Measurements from ENCODE around the gene NME7. TPM values are rescaled to one million over a fixed set of nuclear protein-coding genes. Genes with fewer than 3 reads are reported as not detected.
"Not testable (repeated sequence)": the region's sequence is repeated elsewhere in the genome, so short reads cannot be mapped to it uniquely, and the experiment has no call there.

Gene NME7
- total and polyA plus RNA-seq, 2 experiments from 2014 or later = 22.3 to 35.3 TPM

DNA sequence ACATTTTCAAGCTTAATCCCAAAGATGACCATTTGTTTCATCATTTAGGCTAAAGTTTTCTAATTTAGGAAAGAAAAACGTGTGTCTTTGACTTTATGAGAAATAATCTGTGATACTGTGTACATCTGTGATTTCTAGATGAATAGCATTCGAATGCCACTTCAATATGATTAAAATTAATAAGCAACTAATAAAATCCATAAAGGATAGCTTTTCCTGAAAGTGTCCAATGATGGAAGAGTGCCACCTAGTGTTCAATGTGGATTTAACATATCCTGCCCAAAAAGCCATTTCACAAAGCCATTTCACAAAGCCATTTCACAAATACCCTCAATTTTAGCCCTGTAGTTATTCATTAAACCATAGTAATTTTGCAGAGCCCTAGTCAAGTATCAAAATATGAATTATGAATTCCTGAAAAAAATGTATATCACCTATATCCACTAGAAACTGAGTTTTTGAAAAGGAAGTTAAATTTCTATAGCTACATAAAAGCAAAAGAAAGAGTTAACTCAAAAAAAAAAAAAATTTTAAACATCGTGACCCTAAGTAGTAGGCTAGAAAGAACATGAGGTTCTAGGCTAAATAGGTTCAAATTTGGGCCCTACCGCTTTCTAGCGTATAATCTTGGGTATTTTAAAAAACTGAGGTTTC lies 19.1 kb downstream of the NME7 start:
- H3K9me3 ChIP-seq (ENCODE audit: low read depth) = no peaks in the 10 kb centered on the region
- no peaks in the 10 kb centered on the region for H3K36me3 ChIP-seq (ENCODE audit: low read depth)
- H3F3A ChIP-seq (ENCODE audit: insufficient read depth) = no peaks in the 10 kb centered on the region
- no peak overlapping the region for H2AFZ ChIP-seq
- TF ChIP-seq EZH2 (IDR thresholded peaks at IDR 0.05; ENCODE audit: insufficient read depth, poor library complexity, severe bottlenecking) = no peak
- DNase-seq = peak; percentile 71
- 40 to 41% methylated on average over 5 of the region's 5 CpGs for WGBS, 2 experiments (ENCODE audit: low coverage in 1 of 2, low lambda C conversion rate in 2 of 2, missing lambda C conversion rate in 2 of 2)
- H3K4me3 ChIP-seq = no peak overlapping the region
- no peaks in the 10 kb centered on the region for H4K20me1 ChIP-seq (ENCODE audit: insufficient read depth)
- H3K4me2 ChIP-seq (ENCODE audit: unreplicated experiment) = no peak overlapping the region
- peaks cover 7% of the 10 kb centered on the region for H3K79me2 ChIP-seq (ENCODE audit: insufficient read depth)
- in situ Hi-C loops (cut with MboI) = loop anchor here (10.0 to 25.0 kb wide), 2 partner anchors 744 to 1011 kb away; no protein-coding TSS in a partner anchor
- no peak overlapping the region for H3K9ac ChIP-seq
- no peaks in the 10 kb centered on the region for H3K4me1 ChIP-seq (ENCODE audit: insufficient read depth)
- no peaks in the 10 kb centered on the region for H3K27me3 ChIP-seq (replicated peaks; ENCODE audit: insufficient read depth)
- H3K27ac ChIP-seq = no peak overlapping the region
- no peaks in the 10 kb centered on the region for H3K9me2 ChIP-seq (ENCODE audit: insufficient read depth)

- Histone ChIP-seq H3K9me2 (ENCODE audit: insufficient read depth) (no peaks in the 10 kb centered on the region), H3K9me3 (ENCODE audit: low read depth) (no peaks in the 10 kb centered on the region), H3F3A (ENCODE audit: insufficient read depth) (no peaks in the 10 kb centered on the region), H3K36me3 (ENCODE audit: low read depth) (no peaks in the 10 kb centered on the region), H3K9ac (no peak overlapping the region), H3K4me1 (ENCODE audit: insufficient read depth) (no peaks in the 10 kb centered on the region), H4K20me1 (ENCODE audit: insufficient read depth) (no peaks in the 10 kb centered on the region), H3K27ac (no peak overlapping the region), H3K27me3 (replicated peaks; ENCODE audit: insufficient read depth) (no peaks in the 10 kb centered on the region), H3K4me3 (no peak overlapping the region), H3K79me2 (ENCODE audit: insufficient read depth) (peaks cover 1% of the 10 kb centered on the region), H2AFZ (no peak overlapping the region), H3K4me2 (ENCODE audit: unreplicated experiment) (no peak overlapping the region)
- TF ChIP-seq EZH2phosphoT487 (IDR thresholded peaks at IDR 0.05; ENCODE audit: insufficient read depth, low read depth) = no peak
- in situ Hi-C loops (cut with MboI) = loop anchor here (10.0 to 25.0 kb wide), 2 partner anchors 743 to 1011 kb away; no protein-coding TSS in a partner anchor
- WGBS, 2 experiments (ENCODE audit: low coverage in 1 of 2, low lambda C conversion rate in 2 of 2, missing lambda C conversion rate in 2 of 2) = 39 to 49% methylated on average over 2 of the region's 2 CpGs
- no peak for DNase-seq
These were observed 19.8 kb downstream of the NME7 start for GRCh38 chr1:169347688-169348382.

GRCh38 chr1:169346036-169346589 lies 21.5 kb downstream of the NME7 start:
- no peaks in the 10 kb centered on the region for H3K27me3 ChIP-seq (replicated peaks; ENCODE audit: insufficient read depth)
- no peaks in the 10 kb centered on the region for H4K20me1 ChIP-seq (ENCODE audit: insufficient read depth)
- H3K9ac ChIP-seq = no peak overlapping the region
- H3K79me2 ChIP-seq (ENCODE audit: insufficient read depth) = no peaks in the 10 kb centered on the region
- H3K4me3 ChIP-seq = no peak overlapping the region
- H3K4me1 ChIP-seq (ENCODE audit: insufficient read depth) = no peaks in the 10 kb centered on the region
- no peak overlapping the region for H3K27ac ChIP-seq
- H3F3A ChIP-seq (ENCODE audit: insufficient read depth) = no peaks in the 10 kb centered on the region
- H2AFZ ChIP-seq = no peak overlapping the region
- no peaks in the 10 kb centered on the region for H3K9me3 ChIP-seq (ENCODE audit: low read depth)
- no peak overlapping the region for H3K4me2 ChIP-seq (ENCODE audit: unreplicated experiment)
- no peaks in the 10 kb centered on the region for H3K9me2 ChIP-seq (ENCODE audit: insufficient read depth)
- WGBS, 2 experiments (ENCODE audit: low coverage in 1 of 2, low lambda C conversion rate in 2 of 2, missing lambda C conversion rate in 2 of 2) = 96 to 100% methylated on average over 3 of the region's 3 CpGs
- no peak for DNase-seq
- TF ChIP-seq EZH2 (IDR thresholded peaks at IDR 0.05; ENCODE audit: insufficient read depth, poor library complexity, severe bottlenecking) (no peak), EZH2phosphoT487 (IDR thresholded peaks at IDR 0.05; ENCODE audit: insufficient read depth, low read depth) (no peak)
- no peaks in the 10 kb centered on the region for H3K36me3 ChIP-seq (ENCODE audit: low read depth)
- in situ Hi-C loops (cut with MboI) = loop anchor here (10.0 to 25.0 kb wide), 2 partner anchors 741 to 1009 kb away; no protein-coding TSS in a partner anchor

- no peak overlapping the region for H2AFZ ChIP-seq
- no peaks in the 10 kb centered on the region for H3K9me2 ChIP-seq (ENCODE audit: insufficient read depth)
- TF ChIP-seq EZH2 (IDR thresholded peaks at IDR 0.05; ENCODE audit: insufficient read depth, poor library complexity, severe bottlenecking) (no peak), EZH2phosphoT487 (IDR thresholded peaks at IDR 0.05; ENCODE audit: insufficient read depth, low read depth) (no peak)
- H3K9me3 ChIP-seq (ENCODE audit: low read depth) = no peaks in the 10 kb centered on the region
- WGBS, 2 experiments (ENCODE audit: low coverage in 1 of 2, low lambda C conversion rate in 2 of 2, missing lambda C conversion rate in 2 of 2) = 100% methylated on average over 1 of the region's 1 CpG
- H4K20me1 ChIP-seq (ENCODE audit: insufficient read depth) = no peaks in the 10 kb centered on the region
- H3F3A ChIP-seq (ENCODE audit: insufficient read depth) = no peaks in the 10 kb centered on the region
- in situ Hi-C loops (cut with MboI) = loop anchor here (10.0 to 25.0 kb wide), 2 partner anchors 741 to 1008 kb away; no protein-coding TSS in a partner anchor
- H3K4me2 ChIP-seq (ENCODE audit: unreplicated experiment) = no peak overlapping the region
- no peak for DNase-seq
- H3K36me3 ChIP-seq (ENCODE audit: low read depth) = no peaks in the 10 kb centered on the region
- H3K27me3 ChIP-seq (replicated peaks; ENCODE audit: insufficient read depth) = no peaks in the 10 kb centered on the region
- H3K79me2 ChIP-seq (ENCODE audit: insufficient read depth) = no peaks in the 10 kb centered on the region
- H3K4me1 ChIP-seq (ENCODE audit: insufficient read depth) = no peaks in the 10 kb centered on the region
- no peak overlapping the region for H3K27ac ChIP-seq
- H3K9ac ChIP-seq = no peak overlapping the region
- no peak overlapping the region for H3K4me3 ChIP-seq
These were observed 22.1 kb downstream of the NME7 start for GRCh38 chr1:169345511-169345910.

DNA sequence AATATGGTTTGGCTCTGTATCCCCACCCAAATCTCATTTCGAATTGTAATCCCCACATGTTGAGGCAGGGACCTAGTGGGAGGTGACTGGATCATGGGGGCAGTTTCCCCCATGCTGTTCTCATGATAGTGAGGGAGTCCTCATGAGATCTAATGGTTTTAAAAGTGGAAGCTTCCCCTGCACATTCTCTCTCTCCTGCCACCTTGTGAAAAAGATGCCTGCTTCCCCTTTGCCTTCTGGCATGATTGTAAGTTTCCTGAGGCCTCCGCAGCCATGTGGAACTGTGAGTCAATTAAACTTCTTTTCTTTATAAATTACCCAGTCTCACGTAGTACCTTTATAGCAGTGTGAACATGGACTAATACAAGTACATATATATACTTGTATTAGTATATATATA lies 25.5 kb downstream of the NME7 start:
- not testable (repeated sequence) for H3K27me3 ChIP-seq (replicated peaks; ENCODE audit: insufficient read depth); H4K20me1 ChIP-seq (ENCODE audit: insufficient read depth); H3K36me3 ChIP-seq (ENCODE audit: low read depth); H3K9me2 ChIP-seq (ENCODE audit: insufficient read depth); H3K79me2 ChIP-seq (ENCODE audit: insufficient read depth); H3K9me3 ChIP-seq (ENCODE audit: low read depth); H3K27ac ChIP-seq; H2AFZ ChIP-seq; DNase-seq; H3K9ac ChIP-seq; H3K4me1 ChIP-seq (ENCODE audit: insufficient read depth); H3K4me3 ChIP-seq; H3F3A ChIP-seq (ENCODE audit: insufficient read depth); H3K4me2 ChIP-seq (ENCODE audit: unreplicated experiment)
- in situ Hi-C loops (cut with MboI) = loop anchor here (10.0 to 25.0 kb wide), 2 partner anchors 737 to 1005 kb away; no protein-coding TSS in a partner anchor
- WGBS, 2 experiments (ENCODE audit: low coverage in 1 of 2, low lambda C conversion rate in 2 of 2, missing lambda C conversion rate in 2 of 2) = 96 to 100% methylated on average over 3 of the region's 3 CpGs
